ENCODE data around the gene IMPACT. TPM values are rescaled to one million over a fixed set of nuclear protein-coding genes. Genes with fewer than 3 reads are reported as not detected.

The IMPACT gene
- total RNA-seq, 1 donor from 2014 or later, result 25.6 TPM

DNA sequence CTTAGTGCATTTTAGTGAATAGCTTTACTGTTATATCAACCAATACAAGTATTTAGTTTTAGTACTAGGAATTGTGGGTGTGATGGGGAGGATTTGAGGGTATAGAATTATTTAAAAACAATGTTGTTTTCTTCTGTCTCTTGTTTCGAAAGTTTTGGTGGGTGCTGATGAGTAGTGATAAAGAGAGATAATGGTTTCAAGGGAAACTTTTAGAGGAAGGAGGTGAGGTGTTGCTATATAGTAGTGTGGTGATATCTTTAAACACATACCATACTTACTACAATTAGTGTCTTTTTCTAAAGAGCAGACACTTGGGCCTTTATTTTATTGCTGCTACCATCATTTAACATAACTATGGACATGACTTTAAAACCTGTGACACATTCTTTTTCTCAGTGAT lies 10.5 kb downstream of the IMPACT start:
- DNase-seq (no peak), ATAC-seq (no peak)
- H3K4me3 ChIP-seq, result no peak overlapping the region
- peaks cover 59% of the 10 kb centered on the region for H3K36me3 ChIP-seq
- H3K9me3 ChIP-seq, result no peaks in the 10 kb centered on the region
- TF ChIP-seq CTCF (IDR thresholded peaks at IDR 0.05), result no peak
- intact Hi-C loops (cut with DNase I), result no loop called here
- H3K27me3 ChIP-seq (ENCODE audit: low read depth), result no peaks in the 10 kb centered on the region
- H3K4me1 ChIP-seq, result no peaks in the 10 kb centered on the region
- H3K27ac ChIP-seq, result no peak overlapping the region

- no peak for ATAC-seq
- no peaks in the 10 kb centered on the region for H3K4me1 ChIP-seq
- no peaks in the 10 kb centered on the region for H3K27me3 ChIP-seq (ENCODE audit: low read depth)
- H3K4me3 ChIP-seq, result no peak overlapping the region
- TF ChIP-seq CTCF (IDR thresholded peaks at IDR 0.05), result no peak
- intact Hi-C loops (cut with DNase I), result no loop called here
- H3K9me3 ChIP-seq, result no peaks in the 10 kb centered on the region
- no peak overlapping the region for H3K27ac ChIP-seq
- H3K36me3 ChIP-seq, result peaks cover 85% of the 10 kb centered on the region
- no peak for DNase-seq
Observed at GRCh38 chr18:24443870-24444269, 17.4 kb downstream of the IMPACT start.

- Histone ChIP-seq H3K27me3 (ENCODE audit: low read depth) (no peaks in the 10 kb centered on the region), H3K4me1 (no peaks in the 10 kb centered on the region), H3K36me3 (peaks cover 89% of the 10 kb centered on the region), H3K4me3 (no peak overlapping the region), H3K27ac (no peak overlapping the region), H3K9me3 (no peaks in the 10 kb centered on the region)
- ATAC-seq (no peak), DNase-seq (no peak)
- intact Hi-C loops (cut with DNase I), result no loop called here
- TF ChIP-seq CTCF (IDR thresholded peaks at IDR 0.05), result no peak
Observed at GRCh38 chr18:24446453-24446852, 20.0 kb downstream of the IMPACT start.

DNA sequence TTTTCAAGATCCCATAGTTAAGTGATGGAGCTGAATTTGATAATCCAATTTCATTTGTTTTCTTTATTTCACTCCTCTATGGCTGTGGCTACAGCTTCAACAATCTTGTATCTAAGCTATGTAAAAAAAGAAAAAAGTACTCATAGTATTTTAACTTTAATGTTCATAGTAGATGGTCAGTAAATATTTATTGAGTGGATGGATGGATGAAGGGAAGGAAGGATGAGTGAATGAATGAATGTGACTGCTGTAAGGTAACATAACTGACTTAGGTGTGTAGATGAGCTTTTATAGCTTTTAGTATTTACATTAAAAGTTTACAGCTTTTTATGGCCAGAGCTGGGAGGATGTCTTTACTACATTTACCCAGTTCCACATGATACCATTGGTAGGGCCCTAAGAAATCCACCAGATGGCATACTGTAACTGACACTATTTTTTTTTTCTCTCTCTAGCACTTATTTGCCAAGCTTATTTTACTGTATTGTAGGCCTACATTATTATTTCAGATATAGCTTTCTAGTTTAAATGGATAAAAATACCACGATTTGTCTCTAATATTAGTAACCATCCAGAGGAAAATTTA lies 20.6 kb downstream of the IMPACT start:
- ATAC-seq, result no peak
- Histone ChIP-seq H3K27ac (no peak overlapping the region), H3K9me3 (no peaks in the 10 kb centered on the region), H3K27me3 (ENCODE audit: low read depth) (no peaks in the 10 kb centered on the region), H3K4me3 (no peak overlapping the region), H3K36me3 (peaks cover 88% of the 10 kb centered on the region), H3K4me1 (no peaks in the 10 kb centered on the region)
- TF ChIP-seq CTCF (IDR thresholded peaks at IDR 0.05), result no peak
- DNase-seq, result no peak
- intact Hi-C loops (cut with DNase I), result no loop called here

DNA sequence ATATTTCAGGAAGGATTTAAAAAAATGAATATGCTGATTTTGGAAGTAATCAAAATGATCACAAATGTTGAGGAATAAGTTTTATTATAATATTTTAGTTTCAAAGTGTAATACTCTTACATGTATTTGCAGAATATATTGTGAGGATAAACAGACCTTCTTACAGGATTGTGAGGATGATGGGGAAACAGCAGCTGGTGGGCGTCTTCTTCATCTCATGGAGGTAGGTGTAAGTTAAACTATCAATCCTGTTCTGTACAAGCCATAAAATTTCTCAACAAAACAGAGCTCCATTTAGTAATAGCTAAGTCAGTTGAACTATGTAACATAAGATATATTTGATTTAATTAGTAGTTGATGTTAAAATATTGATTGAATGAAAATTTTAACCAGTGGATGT lies 21.5 kb downstream of the IMPACT start:
- DNase-seq, result no peak
- no peak for ATAC-seq
- Histone ChIP-seq H3K4me3 (no peak overlapping the region), H3K27ac (no peak overlapping the region), H3K36me3 (peaks cover 79% of the 10 kb centered on the region), H3K9me3 (no peaks in the 10 kb centered on the region), H3K27me3 (ENCODE audit: low read depth) (no peaks in the 10 kb centered on the region), H3K4me1 (no peaks in the 10 kb centered on the region)
- TF ChIP-seq CTCF (IDR thresholded peaks at IDR 0.05), result no peak
- intact Hi-C loops (cut with DNase I), result no loop called here

GRCh38 chr18:24456549-24456948 lies 30.1 kb downstream of the IMPACT start:
- no peak for ATAC-seq

More at GRCh38 chr18:24456549-24456948, 30.1 kb downstream of the IMPACT start:
- Histone ChIP-seq H3K4me1 (no peaks in the 10 kb centered on the region), H3K27ac (no peak overlapping the region), H3K36me3 (peaks cover 4% of the 10 kb centered on the region), H3K4me3 (no peak overlapping the region), H3K27me3 (ENCODE audit: low read depth) (no peaks in the 10 kb centered on the region), H3K9me3 (no peaks in the 10 kb centered on the region)
- intact Hi-C loops (cut with DNase I), result no loop called here
- TF ChIP-seq CTCF (IDR thresholded peaks at IDR 0.05), result no peak
- no peak for DNase-seq
